HL-60 (cell line): ENCODE data around the gene SLC15A5.

ENCODE experiments used
- DNase-seq, 2 experiments: peaks; one replicate each; pipeline ENCODE4 v3.0.0-alpha.2; 2010 to 2020; ENCODE audit warnings: low read depth in 1 of 2, low spot score in 1 of 2
- H3K27ac ChIP-seq: fragments of 250-450 bp; sonication (Bioruptor Pico); replicated peaks from 2 replicates; pipeline ENCODE4 v1.5.1; 2020; ENCODE audit warnings: mild to moderate bottlenecking, moderate library complexity
- H3K27me3 ChIP-seq: fragments of 250-450 bp; sonication (Bioruptor Pico); 2 replicates; pipeline ENCODE4 v1.5.1; 2021; ENCODE audit warnings: mild to moderate bottlenecking, moderate library complexity; ENCODE audit not compliant: insufficient read depth, poor library complexity, severe bottlenecking
- H3K4me3 ChIP-seq: replicated peaks from 2 replicates; pipeline ENCODE4 v1.5.1; 2011; ENCODE audit warnings: mild to moderate bottlenecking, control low read depth, low read length; ENCODE audit not compliant: insufficient read depth
- CTCF ChIP-seq: IDR thresholded peaks from one replicate; pipeline ENCODE4 v1.5.1; 2011; ENCODE audit warnings: low read length, control low read depth, inconsistent platforms; ENCODE audit not compliant: insufficient read depth
- GABPA ChIP-seq: IDR thresholded peaks from 2 replicates; pipeline ENCODE4 v1.6.1; 2012; ENCODE audit warnings: low read depth
- POLR2AphosphoS5 ChIP-seq: IDR thresholded peaks from 2 replicates; pipeline ENCODE4 v1.6.1; 2012; ENCODE audit warnings: low read depth
- REST ChIP-seq: IDR thresholded peaks from 2 replicates; pipeline ENCODE4 v1.6.1; 2012; ENCODE audit warnings: low read depth; ENCODE audit not compliant: insufficient replicate concordance
- SPI1 ChIP-seq: IDR thresholded peaks from 2 replicates; pipeline ENCODE4 v1.6.1; 2012; ENCODE audit warnings: low read depth, mild to moderate bottlenecking, borderline replicate concordance

SLC15A5 gene

GRCh38 chr12:16211731-16212130 lies 65.8 kb downstream of the SLC15A5 start:
- no peak overlapping the region for H3K27ac ChIP-seq
- no peak for TF ChIP-seq POLR2AphosphoS5
- no peak for TF ChIP-seq SPI1
- TF ChIP-seq GABPA = no peak
- no peak for TF ChIP-seq CTCF
- no peak for TF ChIP-seq REST
- no peaks in the 10 kb centered on the region for H3K27me3 ChIP-seq
- H3K4me3 ChIP-seq = no peak overlapping the region
- no peak for DNase-seq

GRCh38 chr12:16198884-16199283 lies 78.6 kb downstream of the SLC15A5 start:
- Histone ChIP-seq H3K27me3 (no peaks in the 10 kb centered on the region), H3K4me3 (no peak overlapping the region), H3K27ac (no peak overlapping the region; the same call in 1 of the 2 replicates)
- TF ChIP-seq CTCF (no peak), REST (no peak), GABPA (no peak), POLR2AphosphoS5 (peak; percentile 73), SPI1 (peak; percentile 80; the same call in 1 of the 2 replicates)
- DNase-seq = peak; percentile 39 to 81

GRCh38 chr12:16197600-16197999 lies 79.9 kb downstream of the SLC15A5 start:
- no peak overlapping the region for H3K27ac ChIP-seq
- TF ChIP-seq REST (no peak), POLR2AphosphoS5 (no peak), SPI1 (no peak), CTCF (no peak), GABPA (no peak)
- DNase-seq = no peak
- H3K4me3 ChIP-seq = no peak overlapping the region
- no peaks in the 10 kb centered on the region for H3K27me3 ChIP-seq
